Smooth muscle cell (in vitro differentiated cells): ENCODE results near the gene CLIC4. TPM values are rescaled to one million over a fixed set of nuclear protein-coding genes. Genes with fewer than 3 reads are reported as not detected.
"Not testable (repeated sequence)": the region's sequence is repeated elsewhere in the genome, so short reads cannot be mapped to it uniquely, and the experiment has no call there.

Experiments used
- DNase-seq: peaks from one replicate; lab custom pipeline; 2025; ENCODE audit not compliant: unreplicated experiment; lab: John Stamatoyannopoulos, UW
- H2AFZ ChIP-seq: fragments of 200-600 bp; sonication (generic); 2 replicates; pipeline ENCODE4 v1.6.0; 2016; ENCODE audit warnings: antibody characterized with exemption, low read depth, mild to moderate bottlenecking
- H3F3A ChIP-seq: fragments of 200-600 bp; sonication (generic); 2 replicates; pipeline ENCODE4 v1.6.0; 2017; ENCODE audit warnings: antibody characterized with exemption, low read depth
- H3K27ac ChIP-seq: fragments of 200-600 bp; sonication (generic); 2 replicates; pipeline ENCODE4 v1.5.1; 2016; ENCODE audit warnings: low read depth, mild to moderate bottlenecking
- H3K27me3 ChIP-seq: fragments of 200-600 bp; sonication (generic); 2 replicates; pipeline ENCODE4 v1.6.1; 2016; ENCODE audit warnings: low read depth, mild to moderate bottlenecking
- H3K36me3 ChIP-seq: fragments of 200-600 bp; sonication (generic); 2 replicates; pipeline ENCODE4 v1.5.1; 2016; ENCODE audit warnings: low read depth
- H3K4me1 ChIP-seq: fragments of 200-600 bp; sonication (generic); 2 replicates; pipeline ENCODE4 v1.5.1; 2016; ENCODE audit warnings: low read depth
- H3K4me2 ChIP-seq: fragments of 200-600 bp; sonication (generic); 2 replicates; pipeline ENCODE4 v1.6.0; 2016; ENCODE audit warnings: mild to moderate bottlenecking
- H3K4me3 ChIP-seq: fragments of 200-600 bp; sonication (generic); 2 replicates; pipeline ENCODE4 v1.5.1; 2016; ENCODE audit warnings: mild to moderate bottlenecking
- H3K79me2 ChIP-seq: fragments of 200-600 bp; sonication (generic); 2 replicates; pipeline ENCODE4 v1.6.0; 2016; ENCODE audit warnings: low read depth, mild to moderate bottlenecking
- H3K9ac ChIP-seq: fragments of 200-600 bp; sonication (generic); 2 replicates; pipeline ENCODE4 v1.6.0; 2016; ENCODE audit warnings: low read depth
- H3K9me3 ChIP-seq: fragments of 200-600 bp; sonication (generic); replicated peaks from 2 replicates; pipeline ENCODE4 v1.5.1; 2016; ENCODE audit warnings: low read depth
- H4K20me1 ChIP-seq: fragments of 200-600 bp; sonication (generic); 2 replicates; pipeline ENCODE4 v1.6.0; 2016; ENCODE audit warnings: low read depth
- CTCF ChIP-seq: fragments of 200-600 bp; sonication (generic); IDR thresholded peaks from 2 replicates; pipeline ENCODE4 v1.5.1; 2017; ENCODE audit warnings: borderline replicate concordance, mild to moderate bottlenecking, antibody characterized with exemption; ENCODE audit not compliant: insufficient read depth, poor library complexity, severe bottlenecking
- WGBS: methylation state at CpG from one replicate; pipeline ENCODE4 v1.1.7; 2016; ENCODE audit warnings: low lambda C conversion rate; 5-methylcytosine and 5-hydroxymethylcytosine counted together
- polyA plus RNA-seq: library from polyadenylated mRNA; unstranded; fragments of >200 nt; fragmentation: Nextera tagmentation; extraction: Ambion mirVana; gene quantifications from 2 replicates; pipeline ENCODE4 v1.2.1, GENCODE V29; 2016
- total RNA-seq: library from RNA; depleted of rRNA; stranded (reverse); fragments of >200 nt; gene quantifications from 2 replicates; pipeline ENCODE4 v1.2.3, GENCODE V29; 2014

Gene CLIC4
- total and polyA plus RNA-seq, 2 experiments from 2014 or later = 151 to 389 TPM

- H3K79me2 ChIP-seq = no peaks in the 10 kb centered on the region
- no peak for TF ChIP-seq CTCF
- no peaks in the 10 kb centered on the region for H3K36me3 ChIP-seq
- no peak for DNase-seq
- H3K9me3 ChIP-seq = peaks cover 6% of the 10 kb centered on the region
- no peak overlapping the region for H2AFZ ChIP-seq
- no peaks in the 10 kb centered on the region for H3K4me1 ChIP-seq
- 94% methylated on average over 9 of the region's 9 CpGs for WGBS
- no peak overlapping the region for H3K4me2 ChIP-seq
- no peak overlapping the region for H3K9ac ChIP-seq
- H3F3A ChIP-seq = no peaks in the 10 kb centered on the region
- H3K4me3 ChIP-seq = no peak overlapping the region
- no peaks in the 10 kb centered on the region for H4K20me1 ChIP-seq
- no peaks in the 10 kb centered on the region for H3K27me3 ChIP-seq
- H3K27ac ChIP-seq = no peak overlapping the region
Measured at GRCh38 chr1:24888061-24888970, 143.1 kb downstream of the CLIC4 start.

- no peak for DNase-seq
Measured at GRCh38 chr1:24888971-24889676, 143.9 kb downstream of the CLIC4 start.

GRCh38 chr1:24890887-24891286 is 145.6 kb downstream of the CLIC4 start:
- no peak overlapping the region for H2AFZ ChIP-seq
- no peak for DNase-seq
- no peak overlapping the region for H3K4me2 ChIP-seq
- 75% methylated on average over 2 of the region's 2 CpGs for WGBS
- H3K9ac ChIP-seq = no peak overlapping the region
- H3K27ac ChIP-seq = no peak overlapping the region
- H3K27me3 ChIP-seq = no peaks in the 10 kb centered on the region
- no peaks in the 10 kb centered on the region for H3K79me2 ChIP-seq
- no peaks in the 10 kb centered on the region for H3K9me3 ChIP-seq
- H3K36me3 ChIP-seq = no peaks in the 10 kb centered on the region
- no peaks in the 10 kb centered on the region for H3K4me1 ChIP-seq
- H3F3A ChIP-seq = no peaks in the 10 kb centered on the region
- no peak overlapping the region for H3K4me3 ChIP-seq
- no peaks in the 10 kb centered on the region for H4K20me1 ChIP-seq
- TF ChIP-seq CTCF = no peak

More at GRCh38 chr1:24888971-24889676, 143.9 kb downstream of the CLIC4 start:
- Histone ChIP-seq H3K4me2 (no peak overlapping the region), H4K20me1 (no peaks in the 10 kb centered on the region), H3K79me2 (no peaks in the 10 kb centered on the region), H3K27ac (no peak overlapping the region), H3K9me3 (no peaks in the 10 kb centered on the region), H3K27me3 (no peaks in the 10 kb centered on the region), H3F3A (no peaks in the 10 kb centered on the region), H3K36me3 (no peaks in the 10 kb centered on the region), H2AFZ (no peak overlapping the region), H3K4me1 (no peaks in the 10 kb centered on the region), H3K9ac (no peak overlapping the region), H3K4me3 (no peak overlapping the region)
- WGBS = 77% methylated on average over 4 of the region's 4 CpGs
- no peak for TF ChIP-seq CTCF

GRCh38 chr1:24891367-24891766 is 146.1 kb downstream of the CLIC4 start:
- H2AFZ ChIP-seq, H3K9me3 ChIP-seq, H3K79me2 ChIP-seq, H3K4me3 ChIP-seq, H3F3A ChIP-seq, H3K9ac ChIP-seq, H3K27me3 ChIP-seq, H3K4me2 ChIP-seq, H4K20me1 ChIP-seq, DNase-seq, H3K36me3 ChIP-seq, H3K27ac ChIP-seq, H3K4me1 ChIP-seq: not testable (repeated sequence)
- WGBS = 69% methylated on average over 1 of the region's 1 CpG
